ENCODE results near the gene SLC27A4.

DNA sequence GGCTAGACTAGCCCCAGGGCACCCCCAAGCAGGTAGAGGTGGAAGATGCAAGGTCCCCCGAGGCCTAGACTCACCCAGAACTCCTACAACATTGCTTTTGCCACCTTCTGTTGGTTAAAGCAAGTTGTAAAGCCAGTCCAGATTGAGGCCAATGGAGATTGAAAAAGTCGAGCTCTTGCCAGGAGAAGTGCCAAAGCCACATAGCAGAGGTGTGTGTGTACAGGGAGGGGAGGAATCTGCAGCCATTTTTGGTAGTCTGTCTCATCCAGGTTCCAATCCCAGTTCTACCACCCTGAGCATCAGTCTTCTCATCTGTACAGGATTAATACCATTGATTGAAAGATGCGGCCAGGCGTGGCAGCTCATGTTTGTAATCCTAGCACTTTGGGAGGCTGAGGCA is 18.5 kb downstream of the SLC27A4 start:
- TF ChIP-seq CTCF (IDR thresholded peaks at IDR 0.05) = no peak
- no peak for TF ChIP-seq POLR2A (IDR thresholded peaks at IDR 0.05)

Data from uterus (tissue), 2 donors.